ENCODE results near the gene ANXA8L1.
"Not testable (repeated sequence)": the region's sequence is repeated elsewhere in the genome, so short reads cannot be mapped to it uniquely, and the experiment has no call there.

The ANXA8L1 gene, protein sequence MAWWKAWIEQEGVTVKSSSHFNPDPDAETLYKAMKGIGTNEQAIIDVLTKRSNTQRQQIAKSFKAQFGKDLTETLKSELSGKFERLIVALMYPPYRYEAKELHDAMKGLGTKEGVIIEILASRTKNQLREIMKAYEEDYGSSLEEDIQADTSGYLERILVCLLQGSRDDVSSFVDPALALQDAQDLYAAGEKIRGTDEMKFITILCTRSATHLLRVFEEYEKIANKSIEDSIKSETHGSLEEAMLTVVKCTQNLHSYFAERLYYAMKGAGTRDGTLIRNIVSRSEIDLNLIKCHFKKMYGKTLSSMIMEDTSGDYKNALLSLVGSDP

DNA sequence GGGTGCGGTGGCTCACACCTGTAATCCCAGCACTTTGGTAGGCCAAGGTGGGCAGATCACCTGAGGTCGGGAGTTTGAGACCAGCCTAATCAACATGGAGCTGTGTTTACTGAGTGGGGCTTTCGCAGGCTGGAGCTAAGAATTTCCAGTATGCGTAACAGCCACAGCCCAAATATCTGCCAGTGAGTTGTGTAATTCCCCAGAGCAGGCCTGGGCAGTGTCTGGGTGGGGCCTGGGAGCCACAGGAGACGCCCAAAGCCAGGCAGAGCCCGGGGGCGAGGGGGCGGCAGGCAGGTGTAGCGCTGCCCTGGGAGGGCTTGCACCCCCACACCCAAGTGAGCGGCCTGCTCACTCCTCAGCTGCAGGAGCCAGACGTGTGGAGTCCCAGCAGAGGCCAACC, at the start of gene ANXA8L1:
TSS of gene ANXA8L1 (plus strand) at position 371 of the 400 bp plus-strand sequence. CDS start 76 bp downstream, outside the sequence.
- DNase-seq = not testable (repeated sequence)

GRCh38 chr10:46326066-46326465, 49.5 kb upstream of the ANXA8L1 start:
- DNase-seq = no peak

GRCh38 chr10:46326971-46327370, 48.6 kb upstream of the ANXA8L1 start:
- no peak for DNase-seq

GRCh38 chr10:46327685-46328084, 47.9 kb upstream of the ANXA8L1 start:
- no peak for DNase-seq

DNA sequence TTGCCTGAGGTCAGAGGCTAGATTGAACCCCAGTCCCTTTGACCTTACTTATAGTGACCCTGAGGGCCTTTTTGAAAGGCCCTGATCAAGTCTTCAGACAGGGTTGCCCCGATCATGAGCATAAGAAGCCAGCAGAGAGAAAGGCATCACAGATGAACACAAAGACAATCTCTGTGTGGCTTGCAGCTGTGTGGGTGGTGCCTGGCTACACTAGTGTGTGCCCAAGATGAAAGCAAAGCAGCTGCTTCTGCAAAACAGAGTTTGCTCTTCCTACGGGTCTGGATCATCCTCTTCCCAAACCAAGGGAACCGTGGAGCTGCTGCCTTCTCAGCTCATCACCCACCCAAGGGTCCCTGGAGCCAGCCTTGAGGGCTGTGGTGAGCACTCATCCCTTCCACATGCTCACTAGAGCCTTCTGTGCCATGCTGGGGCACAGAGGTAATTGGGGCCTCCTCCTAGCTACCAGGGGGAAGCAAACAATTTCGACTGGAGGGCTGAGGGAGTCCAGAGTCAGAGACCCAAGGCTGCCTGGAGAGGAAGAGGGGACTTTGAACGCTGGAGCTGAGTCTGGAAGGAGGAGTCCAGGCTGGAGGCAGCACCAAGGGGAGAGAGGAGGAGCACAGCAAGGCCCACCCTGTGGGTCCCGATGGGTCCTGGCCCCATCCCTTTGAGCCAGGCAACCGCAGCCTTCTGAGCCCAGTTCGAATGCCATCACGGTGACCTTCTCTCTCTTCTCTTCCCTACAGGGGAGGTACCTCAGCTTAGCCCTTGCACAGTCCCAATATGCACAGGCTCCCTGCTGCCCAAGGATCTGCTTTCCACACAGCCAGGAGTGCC, 46.5 kb upstream of the ANXA8L1 start:
- DNase-seq = no peak

- DNase-seq = no peak
Observed at GRCh38 chr10:46329690-46330016, 45.9 kb upstream of the ANXA8L1 start.

- no peak for DNase-seq
Observed at GRCh38 chr10:46330894-46331293, 44.7 kb upstream of the ANXA8L1 start.

DNA sequence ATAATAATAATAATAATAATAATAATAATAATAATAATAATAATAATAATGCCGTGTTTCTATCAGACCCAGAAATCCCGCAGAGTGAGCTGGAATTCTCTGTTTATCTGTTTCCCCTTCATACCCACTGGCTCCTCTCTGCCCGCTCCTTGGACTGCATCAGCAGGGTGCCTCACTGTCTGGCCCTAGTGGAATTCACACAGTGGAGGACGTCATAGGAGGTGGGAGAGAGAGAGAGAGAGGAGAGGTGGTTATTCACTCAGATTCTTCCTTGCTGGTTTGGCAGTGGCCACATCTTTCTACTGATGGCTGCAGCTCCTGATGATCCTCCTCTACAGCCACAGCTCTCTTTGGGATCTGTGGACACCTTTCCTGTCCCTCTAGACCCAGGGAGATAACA, 10.1 kb upstream of the ANXA8L1 start:
- not testable (repeated sequence) for DNase-seq

DNA sequence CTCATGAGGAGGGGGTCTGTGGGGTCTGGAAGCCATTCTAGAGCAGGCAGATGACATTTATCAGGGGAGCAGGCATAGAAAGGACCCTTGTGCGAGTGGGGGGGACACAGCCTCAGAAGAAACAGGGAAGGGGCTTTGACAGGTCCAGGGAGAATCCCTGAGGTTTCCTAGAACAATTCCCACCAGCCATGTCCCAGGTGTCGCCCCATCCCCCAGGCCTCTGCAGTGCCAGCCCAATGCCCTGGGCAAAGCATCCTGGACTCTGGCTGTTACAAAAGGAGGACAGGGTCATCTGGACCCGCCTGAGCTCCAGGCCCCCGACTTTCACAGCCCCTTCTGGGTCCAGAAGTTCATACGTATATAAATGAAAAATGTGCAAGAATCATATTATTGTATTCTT, 8.4 kb upstream of the ANXA8L1 start:
- DNase-seq = not testable (repeated sequence)

GRCh38 chr10:46367666-46368240, 7.8 kb upstream of the ANXA8L1 start:
- DNase-seq = not testable (repeated sequence)

- DNase-seq = not testable (repeated sequence)
Observed at GRCh38 chr10:46368956-46369355, 6.6 kb upstream of the ANXA8L1 start.

- not testable (repeated sequence) for DNase-seq
Observed at GRCh38 chr10:46374410-46374809, 1.2 kb upstream of the ANXA8L1 start.

DNA sequence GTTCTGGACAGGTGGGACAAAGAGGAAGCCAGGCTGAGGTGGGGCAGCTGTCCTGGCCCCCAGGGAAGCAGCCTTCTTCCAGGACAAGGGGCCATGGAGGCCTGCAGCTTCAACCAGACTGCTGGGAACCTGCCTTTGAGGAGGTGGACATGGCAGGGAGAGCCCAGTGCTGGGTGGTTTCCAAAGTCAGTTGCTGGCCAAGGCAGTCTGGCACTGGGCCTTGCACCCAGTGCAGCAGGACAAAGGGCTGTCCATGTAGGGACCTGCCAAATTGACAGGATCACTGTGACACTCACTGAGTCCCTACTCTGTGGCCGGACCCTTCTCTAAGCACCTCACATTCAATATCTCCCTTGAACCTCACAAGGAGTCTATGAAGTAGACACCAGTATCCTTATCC, 1.4 kb downstream of the ANXA8L1 start:
- DNase-seq = not testable (repeated sequence)

DNA sequence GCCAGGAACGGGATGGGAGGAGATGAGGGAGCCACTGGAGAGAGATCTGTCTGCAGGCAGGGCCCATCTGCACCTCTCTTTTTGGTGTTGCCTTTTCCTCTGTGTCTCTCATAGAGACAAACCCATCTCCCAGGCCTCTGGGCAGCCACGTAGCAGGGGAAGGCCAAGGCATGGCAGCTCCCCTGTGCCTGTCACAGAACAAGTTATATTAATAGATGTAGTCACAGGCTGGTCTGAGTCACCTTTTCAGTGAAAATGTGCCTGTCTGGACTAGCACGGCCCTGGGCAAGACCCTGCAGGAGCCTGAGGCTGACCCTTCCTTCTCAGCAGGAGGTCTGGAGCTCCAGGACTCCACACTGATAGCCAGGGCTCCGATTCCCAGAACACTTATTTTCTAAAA, 2.1 kb downstream of the ANXA8L1 start:
- not testable (repeated sequence) for DNase-seq

- not testable (repeated sequence) for DNase-seq
Observed at GRCh38 chr10:46378108-46378507, 2.5 kb downstream of the ANXA8L1 start.

- DNase-seq = not testable (repeated sequence)
Observed at GRCh38 chr10:46379233-46379848, 3.8 kb downstream of the ANXA8L1 start.

DNA sequence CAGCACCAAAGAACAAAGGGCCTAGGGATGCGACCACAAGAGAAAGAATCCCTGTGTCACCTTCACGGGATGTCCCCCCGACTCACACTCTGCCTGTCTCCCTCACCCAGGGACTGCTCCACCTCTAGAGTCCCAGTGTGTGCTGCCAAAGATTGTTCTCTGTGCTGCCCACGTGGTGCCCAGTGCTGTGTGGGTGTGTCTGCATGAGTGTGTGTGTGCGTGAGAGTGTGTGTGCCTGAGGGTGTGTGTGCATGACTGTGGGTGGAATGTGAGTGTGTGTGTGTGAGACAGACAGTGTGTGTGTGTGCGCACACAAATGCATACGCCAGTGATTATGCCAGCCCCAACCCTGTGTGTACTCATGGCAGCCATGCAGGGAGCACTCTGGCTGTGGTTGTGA, 10.3 kb downstream of the ANXA8L1 start:
- DNase-seq = not testable (repeated sequence)

GRCh38 chr10:46386694-46387093, 11.1 kb downstream of the ANXA8L1 start:
- not testable (repeated sequence) for DNase-seq

- DNase-seq = not testable (repeated sequence)
Observed at GRCh38 chr10:46387309-46387902, 11.8 kb downstream of the ANXA8L1 start.

DNA sequence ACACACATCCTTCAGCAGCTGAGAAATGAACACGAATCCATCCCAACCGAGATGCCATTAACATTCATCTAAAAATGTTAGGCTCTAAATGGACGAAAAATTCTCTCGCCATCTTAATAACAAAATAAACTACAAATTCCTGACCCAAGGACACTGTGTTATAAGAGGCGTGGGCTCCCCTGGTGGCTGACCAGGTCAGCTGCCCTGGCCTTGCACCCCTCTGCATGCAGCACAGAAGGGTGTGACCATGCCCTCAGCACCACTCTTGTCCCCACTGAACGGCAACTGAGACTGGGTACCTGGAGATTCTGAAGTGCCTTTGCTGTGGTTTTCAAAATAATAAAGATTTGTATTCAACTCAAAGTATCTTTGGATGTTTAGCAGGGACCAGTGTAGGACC, 15.8 kb downstream of the ANXA8L1 start:
- DNase-seq = not testable (repeated sequence)

- not testable (repeated sequence) for DNase-seq
Observed at GRCh38 chr10:46396441-46397279, 21.1 kb downstream of the ANXA8L1 start.

GRCh38 chr10:46397767-46398166, 22.2 kb downstream of the ANXA8L1 start:
- not testable (repeated sequence) for DNase-seq
